Esophagus squamous epithelium (tissue), 5 donors: Measurements from ENCODE around the gene GPC6. TPM values are rescaled to one million over a fixed set of nuclear protein-coding genes. Genes with fewer than 3 reads are reported as not detected.
A peak's percentile ranks its signal among the peaks of the same experiment; 100 is the strongest.
"Not testable (repeated sequence)": the region's sequence is repeated elsewhere in the genome, so short reads cannot be mapped to it uniquely, and the experiment has no call there.

Source experiments
- DNase-seq: peaks from one replicate; lab custom pipeline; 2025; lab: John Stamatoyannopoulos, UW
- H3K27ac ChIP-seq, 4 donors: fragments of 200-600 bp; sonication (generic); one replicate each; pipeline ENCODE4 v1.5.1; 2016 to 2019; ENCODE audit warnings: mild to moderate bottlenecking in 1 of 4
- H3K27me3 ChIP-seq, 4 donors: fragments of 200-600 bp; sonication (generic); 1 replicate in 3 of 4; 2 replicates in 1 of 4; pipeline versions ENCODE4 v1.5.1 to v1.6.0; 2017 to 2021; ENCODE audit warnings: antibody characterized with exemption in 1 of 4
- H3K36me3 ChIP-seq, 3 donors: fragments of 200-600 bp; sonication (generic); one replicate each; pipeline ENCODE4 v1.5.1; 2016 to 2019
- H3K4me1 ChIP-seq, 3 donors: fragments of 200-600 bp; sonication (generic); one replicate each; pipeline ENCODE4 v1.5.1; 2017 to 2019
- H3K4me3 ChIP-seq, 4 donors: fragments of 200-600 bp; sonication (generic); 1 replicate in 3 of 4; 2 replicates in 1 of 4; pipeline ENCODE4 v1.5.1; 2016 to 2019; ENCODE audit warnings: mild to moderate bottlenecking in 2 of 4, moderate library complexity in 1 of 4
- H3K9me3 ChIP-seq, 3 donors: fragments of 200-600 bp; sonication (generic); one replicate each; pipeline ENCODE4 v1.5.1; 2016 to 2019
- POLR2A ChIP-seq, 4 donors: fragments of 450-650 bp; IDR thresholded peaks; one replicate each; pipeline ENCODE4 v1.6.1; 2017; ENCODE audit warnings: antibody characterized with exemption in 4 of 4, mild to moderate bottlenecking in 4 of 4, moderate library complexity in 3 of 4
- WGBS, 2 donors: methylation state at CpG; one replicate each; pipeline ENCODE4 v1.1.5; 2018; 5-methylcytosine and 5-hydroxymethylcytosine counted together
- intact Hi-C: fragments of 100-400 bp; cut with DNase I; formaldehyde crosslinking; loops from one replicate; pipeline ENCODE4 v1.15.0; 2022
- total RNA-seq, 4 donors: library from RNA; depleted of rRNA; stranded (reverse); fragments of >200 nt; gene quantifications; one replicate each; pipeline ENCODE4 v1.1.0, GENCODE V29; 2016
- TF ChIP-seq, protein P1 (sequence below), 6 experiments: fragments of 450-650 bp in 4 of 6; fragments of 200-600 bp in 2 of 6; sonication (generic) in 2 of 6; IDR thresholded peaks; one replicate each; pipeline ENCODE4 v1.5.1; 2016 to 2019; ENCODE audit warnings: antibody characterized with exemption in 6 of 6, mild to moderate bottlenecking in 4 of 6, moderate library complexity in 4 of 6
- donor health status: DM: yes; HTN: yes; CAD: no.

GPC6 gene
- total RNA-seq, 4 donors from 2014 or later = 0.57 to 8.6 (median 2.6) TPM

DNA sequence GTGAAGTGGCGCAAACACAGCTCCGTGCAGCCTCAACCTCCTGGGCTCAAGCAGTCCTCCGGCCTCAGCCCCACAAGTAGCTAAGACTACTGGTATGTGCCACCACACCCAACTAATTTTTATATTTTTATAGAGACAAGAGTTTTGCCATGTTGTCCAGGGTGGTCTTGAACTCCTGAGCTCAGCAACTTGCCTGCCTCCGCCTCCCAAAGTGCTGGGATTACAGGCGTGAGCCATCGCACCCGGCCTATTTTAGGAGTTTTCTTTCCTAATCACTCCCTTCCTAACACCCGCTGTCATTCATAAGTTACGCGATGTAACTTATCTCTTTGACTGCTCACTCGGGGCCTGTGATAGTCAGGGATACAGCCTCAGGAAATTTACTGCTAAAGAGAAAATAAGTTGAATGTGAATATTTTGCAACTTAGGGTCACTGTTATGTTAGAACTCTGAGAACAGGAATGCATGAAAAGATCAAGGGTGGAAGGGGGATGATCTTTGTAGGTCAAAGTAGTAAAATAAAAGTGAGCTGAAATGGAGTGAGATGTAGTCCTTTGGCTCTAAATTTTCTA, 1112.6 kb downstream of the GPC6 start:
- intact Hi-C loops = no loop called here
- no peak for DNase-seq
- H3K36me3 ChIP-seq = no peaks in the 10 kb centered on the region
- TF ChIP-seq, protein P1, sequence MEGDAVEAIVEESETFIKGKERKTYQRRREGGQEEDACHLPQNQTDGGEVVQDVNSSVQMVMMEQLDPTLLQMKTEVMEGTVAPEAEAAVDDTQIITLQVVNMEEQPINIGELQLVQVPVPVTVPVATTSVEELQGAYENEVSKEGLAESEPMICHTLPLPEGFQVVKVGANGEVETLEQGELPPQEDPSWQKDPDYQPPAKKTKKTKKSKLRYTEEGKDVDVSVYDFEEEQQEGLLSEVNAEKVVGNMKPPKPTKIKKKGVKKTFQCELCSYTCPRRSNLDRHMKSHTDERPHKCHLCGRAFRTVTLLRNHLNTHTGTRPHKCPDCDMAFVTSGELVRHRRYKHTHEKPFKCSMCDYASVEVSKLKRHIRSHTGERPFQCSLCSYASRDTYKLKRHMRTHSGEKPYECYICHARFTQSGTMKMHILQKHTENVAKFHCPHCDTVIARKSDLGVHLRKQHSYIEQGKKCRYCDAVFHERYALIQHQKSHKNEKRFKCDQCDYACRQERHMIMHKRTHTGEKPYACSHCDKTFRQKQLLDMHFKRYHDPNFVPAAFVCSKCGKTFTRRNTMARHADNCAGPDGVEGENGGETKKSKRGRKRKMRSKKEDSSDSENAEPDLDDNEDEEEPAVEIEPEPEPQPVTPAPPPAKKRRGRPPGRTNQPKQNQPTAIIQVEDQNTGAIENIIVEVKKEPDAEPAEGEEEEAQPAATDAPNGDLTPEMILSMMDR (IDR thresholded peaks at IDR 0.05) = no peak
- no peak for TF ChIP-seq POLR2A (IDR thresholded peaks at IDR 0.05)
- H3K4me3 ChIP-seq = no peak overlapping the region
- 89 to 94% methylated on average over 11 of the region's 11 CpGs for WGBS, 2 donors
- no peak overlapping the region for H3K27ac ChIP-seq
- H3K4me1 ChIP-seq = peaks cover 0 to 31% (median 4%) of the 10 kb centered on the region in 3 donors
- no peaks in the 10 kb centered on the region for H3K9me3 ChIP-seq
- H3K27me3 ChIP-seq = no peaks in the 10 kb centered on the region

DNA sequence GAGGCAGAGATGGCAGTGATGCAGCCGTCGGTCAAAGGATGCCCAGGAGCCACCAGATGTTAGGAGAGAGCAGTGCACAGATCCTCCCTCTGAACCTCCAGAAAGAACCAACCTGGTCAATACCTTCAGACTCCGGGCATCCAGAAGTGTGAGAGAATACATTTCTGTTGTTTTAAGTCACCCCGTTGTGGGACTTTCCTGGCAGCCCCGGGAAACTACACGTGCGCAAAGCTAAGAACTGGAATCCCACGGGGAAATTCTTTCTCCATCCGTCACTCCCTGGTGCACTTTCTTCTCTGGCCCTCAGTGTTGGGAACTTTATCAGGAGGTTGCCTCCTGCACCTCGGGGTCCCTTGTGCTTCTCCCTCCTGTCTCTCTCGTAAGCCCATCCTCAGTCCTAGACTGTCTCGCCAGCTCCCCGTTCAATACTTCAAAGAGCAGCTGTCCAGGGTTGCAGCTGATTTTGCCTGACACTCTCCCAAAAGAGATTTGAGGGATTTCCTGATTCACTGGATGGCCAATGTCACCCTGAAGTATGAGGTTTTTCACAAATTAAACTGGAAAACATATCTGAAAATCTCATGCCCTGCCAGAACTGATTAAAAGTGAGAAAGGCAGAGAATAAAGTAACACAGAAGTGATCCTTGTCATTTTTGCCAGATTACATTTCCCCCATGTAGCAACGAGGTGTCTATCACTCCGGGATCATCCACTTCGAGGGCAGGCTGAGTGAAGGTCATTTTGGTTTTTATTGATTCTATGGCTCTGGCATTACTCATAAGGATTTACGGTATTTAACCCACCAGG, 1116.0 kb downstream of the GPC6 start:
- H3K27ac ChIP-seq = peak overlapping the region in 2 of 4 donors; percentile 1 to 49
- H3K4me1 ChIP-seq = peaks cover 4 to 37% (median 14%) of the 10 kb centered on the region in 3 donors
- WGBS, 2 donors = 68 to 76% methylated on average over 17 of the region's 17 CpGs
- intact Hi-C loops = no loop called here
- TF ChIP-seq, protein P1 (IDR thresholded peaks at IDR 0.05) = no peak
- no peak for TF ChIP-seq POLR2A (IDR thresholded peaks at IDR 0.05)
- no peak overlapping the region for H3K4me3 ChIP-seq
- H3K36me3 ChIP-seq = no peaks in the 10 kb centered on the region
- H3K27me3 ChIP-seq = no peaks in the 10 kb centered on the region
- DNase-seq = no peak
- no peaks in the 10 kb centered on the region for H3K9me3 ChIP-seq

DNA sequence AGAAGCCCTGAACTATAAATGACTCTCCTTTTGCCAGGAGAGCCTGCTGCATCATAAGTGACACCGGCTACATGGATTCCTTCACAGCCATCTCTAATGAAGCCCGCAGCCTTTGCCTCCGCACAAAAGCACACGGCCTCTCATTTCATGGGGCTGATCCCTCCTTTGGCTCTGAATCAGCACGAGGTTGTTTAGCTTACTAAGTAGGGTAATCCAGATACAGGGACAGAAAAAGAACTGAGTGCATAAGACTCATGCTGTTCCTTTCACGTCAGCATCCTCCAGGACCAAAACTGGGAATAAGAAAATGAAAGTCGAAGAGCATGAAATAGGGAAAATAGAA, 1116.6 kb downstream of the GPC6 start:
- H3K27ac ChIP-seq = peak overlapping the region in 3 of 4 donors; percentile 26 to 49 (median 35)
- no peaks in the 10 kb centered on the region for H3K9me3 ChIP-seq
- TF ChIP-seq, protein P1 (IDR thresholded peaks at IDR 0.05) = no peak
- TF ChIP-seq POLR2A (IDR thresholded peaks at IDR 0.05) = no peak
- H3K4me3 ChIP-seq = no peak overlapping the region
- H3K4me1 ChIP-seq = peaks cover 4 to 37% (median 14%) of the 10 kb centered on the region in 3 donors
- WGBS, 2 donors = 47 to 49% methylated on average over 7 of the region's 7 CpGs
- no peaks in the 10 kb centered on the region for H3K36me3 ChIP-seq
- intact Hi-C loops = no loop called here
- no peak for DNase-seq
- no peaks in the 10 kb centered on the region for H3K27me3 ChIP-seq

DNA sequence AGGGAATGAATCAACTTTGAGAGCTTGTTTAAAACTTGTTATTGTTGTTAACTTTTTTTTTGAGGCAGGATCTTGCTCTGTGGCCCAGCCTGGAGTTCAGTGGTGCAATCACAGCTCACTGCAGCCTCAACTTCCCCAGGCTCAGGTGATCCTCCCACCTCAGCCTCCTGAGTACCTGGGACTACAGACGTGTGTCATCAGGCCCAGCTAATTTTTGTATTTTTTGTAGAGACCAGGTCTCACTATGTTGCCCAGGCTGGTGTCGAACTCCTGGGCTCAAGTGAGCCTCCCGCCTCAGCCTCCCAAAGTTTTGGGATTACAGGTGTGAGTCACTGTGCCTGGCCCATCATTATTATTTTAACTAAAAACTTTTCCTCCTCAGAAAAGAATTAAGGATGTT, 1117.1 kb downstream of the GPC6 start:
- DNase-seq, H3K27me3 ChIP-seq, H3K4me3 ChIP-seq, intact Hi-C loops, H3K9me3 ChIP-seq, H3K36me3 ChIP-seq: not testable (repeated sequence)
- peak overlapping the region in 3 of 4 donors; percentile 26 to 49 (median 35) for H3K27ac ChIP-seq
- peaks cover 4 to 37% (median 14%) of the 10 kb centered on the region in 3 donors for H3K4me1 ChIP-seq
- WGBS, 2 donors = 67 to 79% methylated on average over 3 of the region's 3 CpGs

DNA sequence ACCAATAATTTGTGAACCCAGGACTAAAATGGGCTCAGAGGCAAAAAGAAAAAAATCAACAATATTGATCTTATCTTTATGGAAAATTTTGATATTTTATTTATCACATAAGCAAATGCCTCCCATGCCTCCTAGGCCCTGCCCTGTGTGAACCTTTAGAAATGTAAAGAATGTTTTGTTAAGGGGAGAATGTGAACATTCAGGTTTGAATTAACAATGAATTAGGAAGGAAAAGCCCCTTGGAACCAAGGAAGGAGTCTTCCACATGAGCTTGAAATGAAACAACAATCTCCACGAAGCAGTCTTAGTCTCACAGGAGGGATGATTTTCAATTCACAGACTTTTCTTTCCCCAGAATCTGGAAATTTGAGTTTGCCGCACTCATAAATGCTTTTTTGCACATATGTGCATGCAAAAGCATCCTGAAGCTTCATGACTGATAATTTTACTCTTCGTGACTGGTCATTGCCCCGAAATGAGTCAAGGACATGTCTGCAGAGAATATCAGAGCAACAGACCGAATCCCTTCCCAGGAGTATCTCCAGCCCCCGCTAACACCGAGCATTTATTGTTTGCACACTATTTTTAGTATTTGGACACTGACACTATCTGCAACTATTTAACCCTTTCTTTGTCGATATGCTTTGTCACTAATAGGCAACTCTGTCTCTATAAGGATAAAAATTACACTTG, 1117.7 kb downstream of the GPC6 start:
- intact Hi-C loops = no loop called here
- Histone ChIP-seq H3K4me1 (peaks cover 4 to 37% (median 14%) of the 10 kb centered on the region in 3 donors), H3K9me3 (no peaks in the 10 kb centered on the region), H3K27me3 (no peaks in the 10 kb centered on the region), H3K4me3 (no peak overlapping the region), H3K36me3 (no peaks in the 10 kb centered on the region), H3K27ac (peak overlapping the region in 1 of 4 donors; percentile 49)
- TF ChIP-seq, protein P1 (IDR thresholded peaks at IDR 0.05) = no peak
- TF ChIP-seq POLR2A (IDR thresholded peaks at IDR 0.05) = no peak
- no peak for DNase-seq
- WGBS, 2 donors = 46 to 49% methylated on average over 8 of the region's 8 CpGs
